Hematopoietic multipotent progenitor cell treated with erythropoietin and hydrocortisone succinate and interleukin-3 and kit ligand, for 8 days (in vitro differentiated cells): ENCODE results near the gene NRP1.
"Not testable (repeated sequence)": the region's sequence is repeated elsewhere in the genome, so short reads cannot be mapped to it uniquely, and the experiment has no call there.

ENCODE experiments used
- DNase-seq: peaks from one replicate; pipeline ENCODE4 v3.0.0-alpha.2; 2015

Gene NRP1

GRCh38 chr10:33315891-33316290, 18.6 kb downstream of the NRP1 start:
- no peak for DNase-seq

- DNase-seq: no peak
Observed at GRCh38 chr10:33314811-33315561, 19.5 kb downstream of the NRP1 start.

GRCh38 chr10:33311640-33312039, 22.8 kb downstream of the NRP1 start:
- DNase-seq: no peak

- DNase-seq: no peak
Observed at GRCh38 chr10:33310853-33311252, 23.6 kb downstream of the NRP1 start.

- DNase-seq: no peak
Observed at GRCh38 chr10:33309406-33309805, 25.1 kb downstream of the NRP1 start.

GRCh38 chr10:33307835-33308234, 26.6 kb downstream of the NRP1 start:
- DNase-seq: no peak

- no peak for DNase-seq
Observed at GRCh38 chr10:33306701-33307519, 27.6 kb downstream of the NRP1 start.

- no peak for DNase-seq
Observed at GRCh38 chr10:33306126-33306525, 28.3 kb downstream of the NRP1 start.

GRCh38 chr10:33304423-33305225, 29.8 kb downstream of the NRP1 start:
- DNase-seq: no peak

GRCh38 chr10:33303988-33304387, 30.5 kb downstream of the NRP1 start:
- no peak for DNase-seq

- DNase-seq: no peak
Observed at GRCh38 chr10:33302208-33302829, 32.1 kb downstream of the NRP1 start.

GRCh38 chr10:33301097-33301789, 33.2 kb downstream of the NRP1 start:
- no peak for DNase-seq

- DNase-seq: not testable (repeated sequence)
Observed at GRCh38 chr10:33300544-33300943, 33.9 kb downstream of the NRP1 start.

GRCh38 chr10:33298893-33299292, 35.6 kb downstream of the NRP1 start:
- no peak for DNase-seq

- no peak for DNase-seq
Observed at GRCh38 chr10:33298110-33298509, 36.4 kb downstream of the NRP1 start.

- DNase-seq: no peak
Observed at GRCh38 chr10:33295851-33296250, 38.6 kb downstream of the NRP1 start.

- no peak for DNase-seq
Observed at GRCh38 chr10:33293531-33294170, 40.8 kb downstream of the NRP1 start.

- no peak for DNase-seq
Observed at GRCh38 chr10:33293076-33293475, 41.4 kb downstream of the NRP1 start.

- DNase-seq: no peak
Observed at GRCh38 chr10:33291053-33291592, 43.3 kb downstream of the NRP1 start.

- no peak for DNase-seq
Observed at GRCh38 chr10:33290321-33291052, 44.0 kb downstream of the NRP1 start.

GRCh38 chr10:33289776-33290175, 44.7 kb downstream of the NRP1 start:
- DNase-seq: no peak
